Esophagus squamous epithelium (tissue), 4 donors: ENCODE measurements around the gene TSHB.

Source experiments
- POLR2A ChIP-seq, 4 donors: fragments of 450-650 bp; IDR thresholded peaks; one replicate each; pipeline ENCODE4 v1.6.1; 2017; ENCODE audit warnings: antibody characterized with exemption in 4 of 4, mild to moderate bottlenecking in 4 of 4, moderate library complexity in 3 of 4
- TF ChIP-seq, protein P1 (sequence below), 6 experiments: fragments of 450-650 bp in 4 of 6; fragments of 200-600 bp in 2 of 6; sonication (generic) in 2 of 6; IDR thresholded peaks; one replicate each; pipeline ENCODE4 v1.5.1; 2016 to 2019; ENCODE audit warnings: antibody characterized with exemption in 6 of 6, mild to moderate bottlenecking in 4 of 6, moderate library complexity in 4 of 6

DNA sequence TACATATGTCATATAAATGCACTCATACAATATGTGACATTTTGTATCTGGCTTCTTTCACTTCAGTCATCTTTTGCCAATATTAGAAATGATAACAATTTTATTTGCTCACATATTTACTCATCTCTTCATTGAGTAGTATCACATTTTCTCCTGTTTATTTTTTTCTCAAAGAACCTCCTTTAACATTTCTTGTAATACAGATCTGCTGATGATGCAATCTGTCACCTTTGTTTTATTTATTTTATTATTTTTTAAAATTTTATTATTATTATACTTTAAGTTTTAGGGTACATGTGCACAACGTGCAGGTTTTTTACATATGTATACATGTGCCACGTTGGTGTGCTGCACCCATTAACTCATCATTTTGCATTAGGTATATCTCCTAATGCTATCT lies 15.8 kb upstream of the TSHB start:
- TF ChIP-seq, protein P1, sequence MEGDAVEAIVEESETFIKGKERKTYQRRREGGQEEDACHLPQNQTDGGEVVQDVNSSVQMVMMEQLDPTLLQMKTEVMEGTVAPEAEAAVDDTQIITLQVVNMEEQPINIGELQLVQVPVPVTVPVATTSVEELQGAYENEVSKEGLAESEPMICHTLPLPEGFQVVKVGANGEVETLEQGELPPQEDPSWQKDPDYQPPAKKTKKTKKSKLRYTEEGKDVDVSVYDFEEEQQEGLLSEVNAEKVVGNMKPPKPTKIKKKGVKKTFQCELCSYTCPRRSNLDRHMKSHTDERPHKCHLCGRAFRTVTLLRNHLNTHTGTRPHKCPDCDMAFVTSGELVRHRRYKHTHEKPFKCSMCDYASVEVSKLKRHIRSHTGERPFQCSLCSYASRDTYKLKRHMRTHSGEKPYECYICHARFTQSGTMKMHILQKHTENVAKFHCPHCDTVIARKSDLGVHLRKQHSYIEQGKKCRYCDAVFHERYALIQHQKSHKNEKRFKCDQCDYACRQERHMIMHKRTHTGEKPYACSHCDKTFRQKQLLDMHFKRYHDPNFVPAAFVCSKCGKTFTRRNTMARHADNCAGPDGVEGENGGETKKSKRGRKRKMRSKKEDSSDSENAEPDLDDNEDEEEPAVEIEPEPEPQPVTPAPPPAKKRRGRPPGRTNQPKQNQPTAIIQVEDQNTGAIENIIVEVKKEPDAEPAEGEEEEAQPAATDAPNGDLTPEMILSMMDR (IDR thresholded peaks at IDR 0.05), result no peak
- TF ChIP-seq POLR2A (IDR thresholded peaks at IDR 0.05), result no peak
